ENCODE results near the gene OR6C75. TPM values are rescaled to one million over a fixed set of nuclear protein-coding genes. Genes with fewer than 3 reads are reported as not detected.
"Not testable (repeated sequence)": the region's sequence is repeated elsewhere in the genome, so short reads cannot be mapped to it uniquely, and the experiment has no call there.

Gene OR6C75
- total and polyA plus RNA-seq, 9 of the 15 experiments (the other 6 are each of a cell fraction or from before 2014, with no cell fraction given): not detected

DNA sequence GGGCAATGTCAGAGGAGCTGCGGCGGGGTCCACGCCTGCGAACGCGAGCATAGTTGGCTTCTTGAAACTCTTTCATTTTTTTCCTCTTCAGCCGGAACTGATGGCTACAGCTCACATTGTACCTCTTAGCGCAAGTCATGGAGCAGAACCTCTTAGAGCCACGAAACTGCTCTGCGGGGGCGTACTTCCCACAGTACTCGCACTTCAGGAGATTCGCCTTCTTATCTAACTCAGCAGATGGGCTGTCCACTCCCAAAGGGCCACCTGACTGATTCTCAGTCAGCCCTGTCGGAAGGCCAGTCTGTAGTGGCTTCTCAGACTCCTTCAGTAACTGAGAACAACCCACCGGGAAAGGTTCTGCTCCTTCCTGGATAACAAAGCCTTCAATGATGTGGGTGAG is 49.4 kb downstream of the OR6C75 start (continued):
- TF ChIP-seq, protein P1, sequence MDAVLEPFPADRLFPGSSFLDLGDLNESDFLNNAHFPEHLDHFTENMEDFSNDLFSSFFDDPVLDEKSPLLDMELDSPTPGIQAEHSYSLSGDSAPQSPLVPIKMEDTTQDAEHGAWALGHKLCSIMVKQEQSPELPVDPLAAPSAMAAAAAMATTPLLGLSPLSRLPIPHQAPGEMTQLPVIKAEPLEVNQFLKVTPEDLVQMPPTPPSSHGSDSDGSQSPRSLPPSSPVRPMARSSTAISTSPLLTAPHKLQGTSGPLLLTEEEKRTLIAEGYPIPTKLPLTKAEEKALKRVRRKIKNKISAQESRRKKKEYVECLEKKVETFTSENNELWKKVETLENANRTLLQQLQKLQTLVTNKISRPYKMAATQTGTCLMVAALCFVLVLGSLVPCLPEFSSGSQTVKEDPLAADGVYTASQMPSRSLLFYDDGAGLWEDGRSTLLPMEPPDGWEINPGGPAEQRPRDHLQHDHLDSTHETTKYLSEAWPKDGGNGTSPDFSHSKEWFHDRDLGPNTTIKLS (IDR thresholded peaks at IDR 0.05; ENCODE audit: borderline replicate concordance, low read depth): peak; percentile 54; the same call in 1 of the 2 replicates
- TF ChIP-seq CBFA2T3 (IDR thresholded peaks at IDR 0.05) (peak; percentile 94), LEF1 (IDR thresholded peaks at IDR 0.05) (peak; percentile 82), TEAD4 (IDR thresholded peaks at IDR 0.05; ENCODE audit: low read length) (peak; percentile 55), DPF2 (IDR thresholded peaks at IDR 0.05) (peak; percentile 95), NFE2 (IDR thresholded peaks at IDR 0.05; ENCODE audit: low read depth) (peak; percentile 40)
- TF ChIP-seq TEAD4 (CRISPR knock-in tag; IDR thresholded peaks at IDR 0.05; ENCODE audit: borderline replicate concordance): not testable (repeated sequence)

DNA sequence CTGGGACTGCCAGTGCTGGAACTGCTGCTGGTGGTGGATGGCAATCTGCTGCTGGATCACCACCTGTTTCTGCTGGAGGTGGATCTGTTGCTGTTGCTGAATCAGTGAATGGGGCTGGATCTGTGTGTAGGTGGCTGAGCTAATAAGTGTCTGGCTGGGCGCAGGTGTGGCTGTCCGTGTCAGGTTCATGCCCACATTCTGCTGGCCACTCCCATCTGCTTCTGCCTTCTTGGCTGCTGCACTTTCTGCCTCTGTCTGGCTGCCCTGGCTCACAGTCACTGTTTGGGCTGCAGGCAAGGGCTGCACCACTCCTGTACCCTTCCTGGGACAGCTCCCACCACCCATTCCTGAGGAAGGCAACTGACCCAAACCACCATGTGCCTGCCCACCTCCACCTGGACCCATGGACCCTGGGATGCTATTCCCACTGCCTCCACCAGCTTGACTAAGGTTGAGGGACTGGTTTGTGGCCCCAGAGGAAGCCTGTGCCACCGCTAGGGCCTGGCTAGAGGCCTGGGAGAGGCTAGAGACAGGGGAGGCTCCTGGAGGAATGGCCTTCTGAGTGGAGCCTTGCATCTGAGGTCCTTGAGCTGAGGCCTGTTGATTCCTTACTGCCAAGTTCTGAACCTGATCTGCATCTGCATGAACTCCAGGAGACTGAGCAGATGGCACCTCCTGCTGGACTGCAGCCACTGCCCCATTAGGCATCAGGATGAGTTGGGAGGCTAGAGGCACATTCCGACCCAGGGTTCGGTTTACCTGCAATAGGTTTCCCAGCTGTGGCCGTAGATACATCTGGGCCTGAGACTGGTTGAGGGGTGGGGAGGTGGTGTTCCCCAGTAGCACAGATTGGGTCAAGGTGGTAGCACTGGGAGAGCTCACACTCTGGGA is 51.0 kb downstream of the OR6C75 start:
- CTCF ChIA-PET (ENCODE audit: low intra/inter-chr PET ratio); H3K36me3 ChIP-seq (ENCODE audit: control insufficient read depth, insufficient read depth, low read length); H3K27me3 ChIP-seq (ENCODE audit: control insufficient read depth in 2 of 2, insufficient read depth in 2 of 2, low read length in 2 of 2); intact Hi-C loops (cut with micrococcal nuclease); DNase-seq (ENCODE audit: extremely low read depth in 1 of 4, low spot score in 3 of 4); H3K27ac ChIP-seq (ENCODE audit: extremely low read depth, low read depth, low read length); H3K79me2 ChIP-seq (ENCODE audit: control insufficient read depth, insufficient read depth, low read length); H3K9ac ChIP-seq (ENCODE audit: insufficient read depth in 1 of 2, low read depth in 2 of 2, low read length in 2 of 2); BruUV-seq (replicated peaks); H3K9me3 ChIP-seq (replicated peaks; ENCODE audit: control insufficient read depth, insufficient read depth, low read depth, low read length); H3K4me3 ChIP-seq; H4K20me1 ChIP-seq (replicated peaks; ENCODE audit: control insufficient read depth, insufficient read depth, low read length); ATAC-seq; H3K4me2 ChIP-seq (ENCODE audit: insufficient read depth, low read length); H3K9me1 ChIP-seq (ENCODE audit: control insufficient read depth, insufficient read depth, low read length); FAIRE-seq; in situ Hi-C loops (cut with MboI); H2AFZ ChIP-seq (ENCODE audit: low read depth, low read length); H3K4me1 ChIP-seq (replicated peaks in 1 of 2; ENCODE audit: control insufficient read depth in 2 of 2, insufficient read depth in 2 of 2, low read length in 2 of 2): not testable (repeated sequence)
- 46% methylated on average over 4 of the region's 6 CpGs for WGBS (ENCODE audit: insufficient coverage, low coverage, missing lambda C conversion rate)
- POLR2A ChIA-PET: interaction anchor here (0.6 kb wide), 1 partner anchor 1538 kb away, joined by 3 read pairs; no protein-coding TSS in a partner anchor

Measured in K562 (cell line).